Suprapubic skin (tissue), 4 donors: Measurements from ENCODE around the gene ZDHHC3. TPM values are rescaled to one million over a fixed set of nuclear protein-coding genes. Genes with fewer than 3 reads are reported as not detected.

Experiments
- DNase-seq, 2 donors: peaks; one replicate each; pipeline ENCODE4 v3.0.0-alpha.2; 2019; ENCODE audit warnings: low spot score in 2 of 2
- H3K27ac ChIP-seq: fragments of 200-600 bp; sonication (generic); one replicate; pipeline ENCODE4 v1.5.1; 2019
- H3K27me3 ChIP-seq: fragments of 200-600 bp; sonication (generic); one replicate; pipeline ENCODE4 v1.5.1; 2019
- H3K36me3 ChIP-seq: fragments of 200-600 bp; sonication (generic); one replicate; pipeline ENCODE4 v1.5.1; 2019
- H3K4me1 ChIP-seq: fragments of 200-600 bp; sonication (generic); one replicate; pipeline ENCODE4 v1.5.1; 2019
- H3K4me3 ChIP-seq: fragments of 200-600 bp; sonication (generic); one replicate; pipeline ENCODE4 v1.5.1; 2019; ENCODE audit warnings: mild to moderate bottlenecking
- H3K9me3 ChIP-seq: fragments of 200-600 bp; sonication (generic); one replicate; pipeline ENCODE4 v1.5.1; 2019
- EP300 ChIP-seq: sonication (generic); formaldehyde crosslinking; IDR thresholded peaks from one replicate; pipeline ENCODE4 v1.6.1; 2017; ENCODE audit warnings: antibody characterized with exemption
- POLR2A ChIP-seq, 2 donors: fragments of 450-650 bp; IDR thresholded peaks; one replicate each; pipeline ENCODE4 v1.6.1; 2017; ENCODE audit warnings: antibody characterized with exemption in 2 of 2, mild to moderate bottlenecking in 2 of 2, moderate library complexity in 2 of 2
- POLR2AphosphoS5 ChIP-seq, 3 donors: sonication (generic); formaldehyde crosslinking; IDR thresholded peaks; one replicate each; pipeline ENCODE4 v1.6.1; 2017; ENCODE audit warnings: antibody characterized with exemption in 3 of 3
- WGBS: methylation state at CpG from one replicate; pipeline ENCODE4 v1.1.5; 2018; 5-methylcytosine and 5-hydroxymethylcytosine counted together
- total RNA-seq, 4 donors: library from RNA; depleted of rRNA; stranded (reverse); fragments of >200 nt; gene quantifications; one replicate each; pipeline ENCODE4 v1.1.0, GENCODE V29; 2016
- TF ChIP-seq, protein P1 (sequence below), 2 donors: fragments of 200-600 bp in 1 of 2; fragments of 450-650 bp in 1 of 2; sonication (generic) in 1 of 2; IDR thresholded peaks; one replicate each; pipeline ENCODE4 v1.5.1; 2016 to 2019; ENCODE audit warnings: antibody characterized with exemption in 2 of 2, mild to moderate bottlenecking in 1 of 2, moderate library complexity in 1 of 2

ZDHHC3 gene
- total RNA-seq, 4 donors from 2014 or later = 143 to 311 (median 175) TPM

DNA sequence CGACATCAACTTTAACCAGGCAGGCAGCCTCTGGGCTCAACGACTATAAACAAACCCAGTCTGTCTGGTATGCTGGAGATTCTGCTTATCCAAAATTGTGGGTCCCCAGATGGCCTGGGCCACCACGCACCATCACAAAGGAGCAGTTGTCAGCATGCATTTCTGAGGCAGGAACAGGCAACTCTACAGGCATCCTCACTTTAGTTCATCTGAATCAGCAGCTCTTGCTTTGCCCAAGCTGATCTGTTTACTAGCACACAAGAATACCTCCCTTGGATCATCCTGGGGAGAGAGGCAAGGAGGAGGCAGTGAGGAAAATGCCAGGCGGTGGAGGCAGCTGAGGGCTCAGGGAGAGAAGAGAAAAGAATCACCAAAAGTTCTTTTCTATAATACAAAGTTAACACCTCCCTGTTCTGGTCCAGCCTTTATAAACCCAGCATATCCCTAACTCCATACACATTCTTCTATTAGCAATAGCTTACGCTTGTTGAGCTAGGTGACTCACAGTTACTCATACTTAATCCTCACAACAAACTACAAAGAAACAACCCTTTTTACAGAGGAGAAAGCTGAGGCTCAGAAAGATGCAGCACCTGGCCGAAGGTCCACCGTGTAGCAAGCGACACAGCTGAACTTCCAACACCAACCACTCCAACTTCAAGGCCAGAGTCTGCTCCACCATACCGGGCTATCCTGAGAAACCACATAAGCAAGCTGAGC, 33.6 kb downstream of the ZDHHC3 start:
- WGBS = 83% methylated on average over 9 of the region's 9 CpGs

DNA sequence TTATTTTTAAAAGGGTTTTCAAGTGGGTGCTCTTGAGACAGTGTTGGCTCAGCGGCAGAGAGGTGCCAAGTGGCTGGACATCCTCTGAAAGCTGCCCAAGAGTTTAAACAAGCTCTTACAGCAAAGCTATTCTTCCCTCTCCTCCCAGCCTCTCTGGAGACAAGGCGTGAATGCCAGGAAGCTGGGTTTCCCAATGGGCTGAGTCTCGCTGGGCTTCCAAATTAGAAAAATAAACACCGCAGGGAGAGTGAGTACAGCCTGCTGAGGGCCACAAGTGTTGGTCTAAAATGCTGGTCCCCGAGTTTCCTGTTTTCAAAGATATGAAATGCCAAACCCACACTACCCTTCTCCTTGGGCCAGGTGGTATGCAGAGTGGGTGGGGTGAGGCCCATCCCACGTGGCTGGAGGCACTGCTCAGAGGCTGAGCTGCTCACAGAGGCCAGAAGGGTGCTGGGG, 36.4 kb downstream of the ZDHHC3 start:
- H3K36me3 ChIP-seq = peaks cover 87% of the 10 kb centered on the region
- no peak for DNase-seq
- H3K4me1 ChIP-seq = no peaks in the 10 kb centered on the region
- H3K9me3 ChIP-seq = no peaks in the 10 kb centered on the region
- H3K4me3 ChIP-seq = no peak overlapping the region
- 66% methylated on average over 6 of the region's 6 CpGs for WGBS
- no peak for TF ChIP-seq POLR2AphosphoS5 (IDR thresholded peaks at IDR 0.05)
- H3K27ac ChIP-seq = no peak overlapping the region
- no peaks in the 10 kb centered on the region for H3K27me3 ChIP-seq

More for the DNA sequence above, 33.6 kb downstream of the ZDHHC3 start:
- no peak overlapping the region for H3K27ac ChIP-seq
- H3K27me3 ChIP-seq = no peaks in the 10 kb centered on the region
- peaks cover 81% of the 10 kb centered on the region for H3K36me3 ChIP-seq
- H3K9me3 ChIP-seq = no peaks in the 10 kb centered on the region
- no peaks in the 10 kb centered on the region for H3K4me1 ChIP-seq
- no peak overlapping the region for H3K4me3 ChIP-seq
- no peak for DNase-seq
- TF ChIP-seq EP300 (no peak), POLR2A (IDR thresholded peaks at IDR 0.05) (no peak)
- TF ChIP-seq, protein P1, sequence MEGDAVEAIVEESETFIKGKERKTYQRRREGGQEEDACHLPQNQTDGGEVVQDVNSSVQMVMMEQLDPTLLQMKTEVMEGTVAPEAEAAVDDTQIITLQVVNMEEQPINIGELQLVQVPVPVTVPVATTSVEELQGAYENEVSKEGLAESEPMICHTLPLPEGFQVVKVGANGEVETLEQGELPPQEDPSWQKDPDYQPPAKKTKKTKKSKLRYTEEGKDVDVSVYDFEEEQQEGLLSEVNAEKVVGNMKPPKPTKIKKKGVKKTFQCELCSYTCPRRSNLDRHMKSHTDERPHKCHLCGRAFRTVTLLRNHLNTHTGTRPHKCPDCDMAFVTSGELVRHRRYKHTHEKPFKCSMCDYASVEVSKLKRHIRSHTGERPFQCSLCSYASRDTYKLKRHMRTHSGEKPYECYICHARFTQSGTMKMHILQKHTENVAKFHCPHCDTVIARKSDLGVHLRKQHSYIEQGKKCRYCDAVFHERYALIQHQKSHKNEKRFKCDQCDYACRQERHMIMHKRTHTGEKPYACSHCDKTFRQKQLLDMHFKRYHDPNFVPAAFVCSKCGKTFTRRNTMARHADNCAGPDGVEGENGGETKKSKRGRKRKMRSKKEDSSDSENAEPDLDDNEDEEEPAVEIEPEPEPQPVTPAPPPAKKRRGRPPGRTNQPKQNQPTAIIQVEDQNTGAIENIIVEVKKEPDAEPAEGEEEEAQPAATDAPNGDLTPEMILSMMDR (IDR thresholded peaks at IDR 0.05) = no peak

DNA sequence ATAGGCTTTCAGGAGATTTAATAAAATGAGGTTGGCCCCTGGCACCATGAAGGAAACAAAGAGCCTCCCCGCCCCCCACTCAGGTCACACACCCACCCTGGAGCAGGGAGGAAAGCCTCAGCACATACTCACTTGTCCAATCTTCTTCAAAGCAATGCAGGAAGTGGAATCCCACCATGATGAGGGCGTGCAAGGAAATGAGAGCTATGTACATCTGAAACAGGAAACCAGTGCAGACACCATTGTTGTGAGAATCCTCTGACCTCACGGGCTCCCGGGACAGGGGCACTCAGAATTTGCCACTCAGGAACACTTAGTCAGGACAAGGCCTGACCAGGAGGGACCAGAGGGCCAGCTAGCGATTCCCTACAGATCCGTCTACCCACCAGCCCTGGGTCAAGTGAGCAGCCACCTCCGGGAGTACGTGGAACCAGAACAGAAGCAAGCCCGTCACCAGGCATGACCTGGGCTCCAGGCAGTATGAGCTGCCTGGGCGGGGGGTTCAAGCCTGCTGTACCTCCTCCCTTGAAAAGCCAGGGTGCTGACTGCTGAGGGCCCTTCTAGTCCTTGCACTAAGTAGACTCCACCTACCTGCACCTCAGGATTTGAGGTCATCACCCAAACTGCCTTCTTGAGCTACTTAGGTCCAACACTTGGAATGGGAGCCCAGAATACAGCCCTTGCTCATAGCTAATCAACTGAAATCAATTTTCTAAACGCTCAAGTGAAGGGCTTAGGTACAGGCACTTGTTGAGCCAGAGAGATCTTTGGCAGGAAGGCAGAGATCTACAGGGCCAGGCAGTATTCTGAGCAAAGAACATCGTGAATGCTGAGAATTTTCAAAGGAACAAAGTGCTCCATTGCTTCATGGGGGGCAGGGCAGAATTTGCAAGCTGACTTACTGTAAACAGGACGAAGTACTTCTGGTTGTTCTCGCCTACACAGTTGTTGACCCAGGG, 42.7 kb downstream of the ZDHHC3 start:
- no peak overlapping the region for H3K27ac ChIP-seq
- DNase-seq = no peak

DNA sequence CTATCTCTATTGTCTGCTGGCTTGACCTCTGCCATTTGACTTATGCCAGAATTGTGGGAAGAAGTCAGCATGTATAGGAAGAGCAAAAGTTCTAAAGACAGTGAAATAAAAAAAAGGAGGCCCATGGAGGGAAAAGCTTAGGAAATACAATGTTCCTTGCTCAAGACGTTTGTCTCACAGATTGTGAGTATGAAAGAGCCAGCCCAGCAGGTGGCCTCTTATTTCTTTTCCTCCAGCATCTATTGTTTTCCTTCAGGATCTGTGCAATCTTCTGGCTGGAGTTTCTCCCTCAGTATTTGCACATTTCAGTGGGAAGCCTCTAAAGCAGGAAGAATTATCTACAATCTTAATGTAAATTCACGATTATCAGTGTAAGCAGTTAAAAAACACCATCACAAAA, 43.7 kb downstream of the ZDHHC3 start:
- no peak for TF ChIP-seq EP300
- TF ChIP-seq, protein P1 (IDR thresholded peaks at IDR 0.05) = no peak
- TF ChIP-seq POLR2A (IDR thresholded peaks at IDR 0.05) = no peak
- TF ChIP-seq POLR2AphosphoS5 (IDR thresholded peaks at IDR 0.05) = no peak
- Histone ChIP-seq H3K27ac (no peak overlapping the region), H3K36me3 (peaks cover 83% of the 10 kb centered on the region), H3K4me3 (no peak overlapping the region), H3K4me1 (no peaks in the 10 kb centered on the region), H3K9me3 (no peaks in the 10 kb centered on the region), H3K27me3 (no peaks in the 10 kb centered on the region)
- no peak for DNase-seq
- WGBS = 54% methylated on average over 2 of the region's 2 CpGs

More for the DNA sequence above, 42.7 kb downstream of the ZDHHC3 start:
- TF ChIP-seq, protein P1 (IDR thresholded peaks at IDR 0.05) = no peak
- no peak for TF ChIP-seq EP300
- WGBS = 87% methylated on average over 14 of the region's 14 CpGs
- H3K9me3 ChIP-seq = no peaks in the 10 kb centered on the region
- H3K4me1 ChIP-seq = no peaks in the 10 kb centered on the region
- peaks cover 83% of the 10 kb centered on the region for H3K36me3 ChIP-seq
- H3K4me3 ChIP-seq = no peak overlapping the region
- H3K27me3 ChIP-seq = no peaks in the 10 kb centered on the region

DNA sequence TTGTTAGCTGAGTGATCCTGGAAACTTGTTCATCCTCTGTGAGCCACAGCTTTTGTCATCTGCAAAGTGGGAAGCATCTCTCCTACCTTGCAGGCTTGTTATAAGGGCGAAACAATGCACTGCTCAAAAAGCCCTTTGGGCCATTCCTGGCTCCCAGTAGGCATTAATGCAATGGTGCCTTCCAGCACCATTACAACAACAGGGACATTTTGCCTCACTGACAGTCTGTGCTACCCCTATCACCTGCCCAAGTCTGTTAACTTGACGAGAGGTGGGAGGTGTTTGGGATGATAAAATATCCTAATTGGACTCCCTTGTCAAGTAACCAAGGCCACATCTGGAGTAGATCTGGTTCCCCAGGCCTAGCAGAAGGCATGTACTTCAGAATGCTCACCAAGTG, 44.2 kb downstream of the ZDHHC3 start:
- no peaks in the 10 kb centered on the region for H3K27me3 ChIP-seq
- peaks cover 84% of the 10 kb centered on the region for H3K36me3 ChIP-seq
- H3K4me1 ChIP-seq = no peaks in the 10 kb centered on the region
- WGBS = 100% methylated on average over 2 of the region's 2 CpGs
- TF ChIP-seq EP300 = no peak
- H3K9me3 ChIP-seq = no peaks in the 10 kb centered on the region
- H3K27ac ChIP-seq = no peak overlapping the region
- DNase-seq = no peak
- no peak overlapping the region for H3K4me3 ChIP-seq

DNA sequence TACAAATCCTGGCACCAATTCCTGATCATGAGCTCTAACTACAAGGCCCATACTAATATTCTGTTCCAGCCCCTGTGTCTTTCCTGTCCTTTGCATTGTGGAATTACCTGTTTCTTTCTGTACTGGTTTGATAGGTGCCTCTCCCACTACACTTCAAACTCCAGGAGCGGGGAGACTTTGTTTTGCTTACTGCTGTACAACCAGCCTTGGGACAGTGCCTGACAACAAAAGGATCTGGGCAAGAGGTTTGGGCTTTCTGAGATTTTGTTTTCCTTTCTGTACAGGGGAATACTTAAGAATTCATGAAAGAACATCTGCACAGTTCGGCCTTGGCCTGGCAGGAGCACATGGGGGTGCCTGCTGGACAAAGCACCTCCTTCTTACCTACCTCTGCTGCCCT, 45.1 kb downstream of the ZDHHC3 start:
- no peaks in the 10 kb centered on the region for H3K9me3 ChIP-seq
- DNase-seq = no peak
- H3K4me1 ChIP-seq = no peaks in the 10 kb centered on the region
- TF ChIP-seq POLR2A (IDR thresholded peaks at IDR 0.05) (no peak), POLR2AphosphoS5 (IDR thresholded peaks at IDR 0.05) (no peak), EP300 (no peak)
- TF ChIP-seq, protein P1 (IDR thresholded peaks at IDR 0.05) = no peak
- no peak overlapping the region for H3K27ac ChIP-seq
- no peak overlapping the region for H3K4me3 ChIP-seq
- no peaks in the 10 kb centered on the region for H3K27me3 ChIP-seq
- WGBS = 86% methylated on average over 2 of the region's 2 CpGs
- H3K36me3 ChIP-seq = peaks cover 86% of the 10 kb centered on the region
